ENCODE data around the gene SLC15A4. TPM values are rescaled to one million over a fixed set of nuclear protein-coding genes. Genes with fewer than 3 reads are reported as not detected.

The SLC15A4 gene
- total and polyA plus RNA-seq, 4 donors, result 11.7 to 42.4 (median 31.9) TPM

GRCh38 chr12:128792881-128793280 is 30.9 kb downstream of the SLC15A4 start:
- WGBS, 2 donors, result 94 to 97% methylated on average over 17 of the region's 17 CpGs
- peaks cover 12 to 37% (median 18%) of the 10 kb centered on the region in 4 donors for H3K36me3 ChIP-seq (ENCODE audit: control insufficient read depth in 4 of 4, insufficient read depth in 4 of 4, low read length in 4 of 4)
- no peak for TF ChIP-seq CTCF (IDR thresholded peaks at IDR 0.05; ENCODE audit: control extremely low read depth, extremely low read depth)

GRCh38 chr12:128792398-128792797 is 31.4 kb downstream of the SLC15A4 start:
- no peak for ATAC-seq (ENCODE audit: insufficient read depth, low FRiP score)
- H3K27ac ChIP-seq (ENCODE audit: low read depth in 1 of 2, low read length in 1 of 2), result no peak overlapping the region
- 95 to 96% methylated on average over 15 of the region's 15 CpGs for WGBS, 2 donors
- H3K4me3 ChIP-seq, result no peak overlapping the region
- H3K36me3 ChIP-seq (ENCODE audit: control insufficient read depth in 4 of 4, insufficient read depth in 4 of 4, low read length in 4 of 4), result peaks cover 12 to 33% (median 18%) of the 10 kb centered on the region in 4 donors
- no peak for DNase-seq
- peaks cover 0 to 2% (median 0%) of the 10 kb centered on the region in 4 donors for H3K9me3 ChIP-seq (ENCODE audit: control insufficient read depth in 4 of 4, insufficient read depth in 3 of 4, low read length in 3 of 4)
- H3K9ac ChIP-seq (ENCODE audit: insufficient read depth in 1 of 2, low read length in 2 of 2), result no peak overlapping the region
- TF ChIP-seq CTCF (IDR thresholded peaks at IDR 0.05; ENCODE audit: control extremely low read depth, extremely low read depth), result no peak
- no peaks in the 10 kb centered on the region for H3K27me3 ChIP-seq (ENCODE audit: control insufficient read depth in 3 of 3, insufficient read depth in 3 of 3, low read length in 2 of 3)
- peaks cover 0 to 11% (median 0%) of the 10 kb centered on the region in 5 donors for H3K4me1 ChIP-seq (ENCODE audit: control insufficient read depth in 5 of 5, insufficient read depth in 5 of 5, low read length in 5 of 5)

More at GRCh38 chr12:128792881-128793280, 30.9 kb downstream of the SLC15A4 start:
- no peak for ATAC-seq (ENCODE audit: insufficient read depth, low FRiP score)
- no peaks in the 10 kb centered on the region for H3K27me3 ChIP-seq (ENCODE audit: control insufficient read depth in 3 of 3, insufficient read depth in 3 of 3, low read length in 2 of 3)
- no peak overlapping the region for H3K4me3 ChIP-seq
- no peak overlapping the region for H3K27ac ChIP-seq (ENCODE audit: low read depth in 1 of 2, low read length in 1 of 2)
- peaks cover 0 to 11% (median 0%) of the 10 kb centered on the region in 5 donors for H3K4me1 ChIP-seq (ENCODE audit: control insufficient read depth in 5 of 5, insufficient read depth in 5 of 5, low read length in 5 of 5)
- H3K9me3 ChIP-seq (ENCODE audit: control insufficient read depth in 4 of 4, insufficient read depth in 3 of 4, low read length in 3 of 4), result peaks cover 0 to 2% (median 0%) of the 10 kb centered on the region in 4 donors
- no peak for DNase-seq
- no peak overlapping the region for H3K9ac ChIP-seq (ENCODE audit: insufficient read depth in 1 of 2, low read length in 2 of 2)

GRCh38 chr12:128791395-128792322 is 32.1 kb downstream of the SLC15A4 start:
- ATAC-seq (ENCODE audit: insufficient read depth, low FRiP score), result no peak
- H3K27ac ChIP-seq (ENCODE audit: low read depth in 1 of 2, low read length in 1 of 2), result no peak overlapping the region
- H3K36me3 ChIP-seq (ENCODE audit: control insufficient read depth in 4 of 4, insufficient read depth in 4 of 4, low read length in 4 of 4), result peaks cover 12 to 26% (median 18%) of the 10 kb centered on the region in 4 donors
- no peak overlapping the region for H3K9ac ChIP-seq (ENCODE audit: insufficient read depth in 1 of 2, low read length in 2 of 2)
- no peak overlapping the region for H3K4me3 ChIP-seq
- H3K4me1 ChIP-seq (ENCODE audit: control insufficient read depth in 5 of 5, insufficient read depth in 5 of 5, low read length in 5 of 5), result peaks cover 0 to 7% (median 0%) of the 10 kb centered on the region in 5 donors
- no peak for DNase-seq
- H3K9me3 ChIP-seq (ENCODE audit: control insufficient read depth in 4 of 4, insufficient read depth in 3 of 4, low read length in 3 of 4), result peaks cover 0 to 2% (median 0%) of the 10 kb centered on the region in 4 donors
- TF ChIP-seq CTCF (IDR thresholded peaks at IDR 0.05; ENCODE audit: control extremely low read depth, extremely low read depth), result no peak
- H3K27me3 ChIP-seq (ENCODE audit: control insufficient read depth in 3 of 3, insufficient read depth in 3 of 3, low read length in 2 of 3), result no peaks in the 10 kb centered on the region
- 85 to 90% methylated on average over 24 of the region's 24 CpGs for WGBS, 2 donors

Measured in lung (tissue), 12 donors.